Measurements from ENCODE around the gene LRFN4. TPM values are rescaled to one million over a fixed set of nuclear protein-coding genes. Genes with fewer than 3 reads are reported as not detected.

The LRFN4 gene
- total RNA-seq, 3 donors from 2014 or later (not counting 1 experiment from before 2014, with no cell fraction given): 1.2 to 3.4 (median 2.0) TPM

GRCh38 chr11:66852466-66853241 is 4.2 kb upstream of the LRFN4 start:
- no peak for TF ChIP-seq CTCF (IDR thresholded peaks at IDR 0.05)
- no peak overlapping the region for H3K27ac Mint-ChIP-seq
- H3K36me3 ChIP-seq (ENCODE audit: control insufficient read depth, insufficient read depth, low read length): no peaks in the 10 kb centered on the region
- ATAC-seq (no peak), DNase-seq (no peak)
- H3K27me3 ChIP-seq (ENCODE audit: control insufficient read depth, insufficient read depth, low read length): no peaks in the 10 kb centered on the region
- intact Hi-C loops (cut with micrococcal nuclease): no loop called here
- H3K4me3 Mint-ChIP-seq: no peak overlapping the region
- 93% methylated on average over 26 of the region's 26 CpGs for WGBS (ENCODE audit: insufficient coverage)
- H3K36me3 Mint-ChIP-seq: no peaks in the 10 kb centered on the region
- no peaks in the 10 kb centered on the region for H3K9me3 ChIP-seq (ENCODE audit: control insufficient read depth, insufficient read depth, low read length)
- no peak overlapping the region for H3K4me3 ChIP-seq (ENCODE audit: low read length)
- H3K4me1 Mint-ChIP-seq: peaks cover 0 to 10% of the 10 kb centered on the region in 2 donors
- no peaks in the 10 kb centered on the region for H3K27me3 Mint-ChIP-seq (ENCODE audit: low read depth in 2 of 2)
- H3K4me1 ChIP-seq (ENCODE audit: control insufficient read depth, insufficient read depth, low read length): peaks cover 12% of the 10 kb centered on the region
- no peak overlapping the region for H3K27ac ChIP-seq (ENCODE audit: low read length)
- no peaks in the 10 kb centered on the region for H3K9me3 Mint-ChIP-seq

GRCh38 chr11:66853242-66854229 is 3.3 kb upstream of the LRFN4 start:
- Histone ChIP-seq H3K9me3 (ENCODE audit: control insufficient read depth, insufficient read depth, low read length) (no peaks in the 10 kb centered on the region), H3K4me3 (ENCODE audit: low read length) (no peak overlapping the region), H3K4me1 (ENCODE audit: control insufficient read depth, insufficient read depth, low read length) (peaks cover 12% of the 10 kb centered on the region), H3K27me3 (ENCODE audit: control insufficient read depth, insufficient read depth, low read length) (no peaks in the 10 kb centered on the region), H3K36me3 (ENCODE audit: control insufficient read depth, insufficient read depth, low read length) (no peaks in the 10 kb centered on the region), H3K27ac (ENCODE audit: low read length) (no peak overlapping the region)
- Mint-ChIP-seq H3K27me3 (ENCODE audit: low read depth in 2 of 2) (no peaks in the 10 kb centered on the region), H3K27ac (no peak overlapping the region), H3K9me3 (no peaks in the 10 kb centered on the region), H3K4me3 (no peak overlapping the region), H3K36me3 (no peaks in the 10 kb centered on the region), H3K4me1 (peaks cover 0 to 10% of the 10 kb centered on the region in 2 donors)
- no peak for DNase-seq
- intact Hi-C loops (cut with micrococcal nuclease): no loop called here
- 89% methylated on average over 26 of the region's 26 CpGs for WGBS (ENCODE audit: insufficient coverage)
- no peak for TF ChIP-seq CTCF (IDR thresholded peaks at IDR 0.05)
- ATAC-seq: no peak

GRCh38 chr11:66854231-66854661 is 2.6 kb upstream of the LRFN4 start:
- ATAC-seq: no peak
- peaks cover 0 to 10% of the 10 kb centered on the region in 2 donors for H3K4me1 Mint-ChIP-seq
- Histone ChIP-seq H3K4me3 (ENCODE audit: low read length) (no peak overlapping the region), H3K27ac (ENCODE audit: low read length) (no peak overlapping the region), H3K36me3 (ENCODE audit: control insufficient read depth, insufficient read depth, low read length) (no peaks in the 10 kb centered on the region), H3K9me3 (ENCODE audit: control insufficient read depth, insufficient read depth, low read length) (no peaks in the 10 kb centered on the region), H3K4me1 (ENCODE audit: control insufficient read depth, insufficient read depth, low read length) (peaks cover 12% of the 10 kb centered on the region), H3K27me3 (ENCODE audit: control insufficient read depth, insufficient read depth, low read length) (no peaks in the 10 kb centered on the region)
- no peaks in the 10 kb centered on the region for H3K36me3 Mint-ChIP-seq
- intact Hi-C loops (cut with micrococcal nuclease): no loop called here
- H3K4me3 Mint-ChIP-seq: no peak overlapping the region
- no peak for TF ChIP-seq CTCF (IDR thresholded peaks at IDR 0.05)
- DNase-seq: no peak
- no peaks in the 10 kb centered on the region for H3K9me3 Mint-ChIP-seq
- H3K27me3 Mint-ChIP-seq (ENCODE audit: low read depth in 2 of 2): no peaks in the 10 kb centered on the region
- 93% methylated on average over 12 of the region's 12 CpGs for WGBS (ENCODE audit: insufficient coverage)
- no peak overlapping the region for H3K27ac Mint-ChIP-seq

Data from natural killer cell (primary cell).